Spleen (tissue), 7 donors: Measurements from ENCODE around the gene APOBR.

Experiments
- CTCF ChIP-seq, 11 experiments: fragments of 200-600 bp in 7 of 11; fragments of 450-650 bp in 4 of 11; sonication (generic) in 4 of 11; IDR thresholded peaks in 8 of 11; conservative IDR thresholded peaks in 3 of 11; 1 replicate in 7 of 11; 2 replicates in 4 of 11; pipeline versions ENCODE4 v1.4.0 to v1.8.0; 2016 to 2021; ENCODE audit warnings: antibody characterized with exemption in 11 of 11, inconsistent platforms in 4 of 11, mild to moderate bottlenecking in 1 of 11
- POLR2A ChIP-seq, 3 donors: fragments of 450-650 bp; IDR thresholded peaks; one replicate each; pipeline ENCODE4 v1.5.1; 2017; ENCODE audit warnings: antibody characterized with exemption in 3 of 3, mild to moderate bottlenecking in 1 of 3
- donor health status: DM: no; HTN: no; CAD: no; lungs with moderate emphysema.
- donor health status: DM: no; HTN: no; CAD: no.
- donor health status: DM: no; HTN: no; CAD: no.

GRCh38 chr16:28499854-28500253 lies 5.4 kb downstream of the APOBR start:
- TF ChIP-seq CTCF (IDR thresholded peaks at IDR 0.05 in 8 of 11, conservative IDR thresholded peaks at IDR 0.05 in 3 of 11), result no peak
- no peak for TF ChIP-seq POLR2A (IDR thresholded peaks at IDR 0.05)
